Panc1 (cell line): ENCODE measurements around the gene KCTD15.

Experiments
- POLR2AphosphoS5 ChIP-seq: IDR thresholded peaks from 2 replicates; pipeline ENCODE4 v1.6.1; 2012; ENCODE audit warnings: mild to moderate bottlenecking, low read depth, low read length, moderate library complexity
- SIN3A ChIP-seq: IDR thresholded peaks from 2 replicates; pipeline ENCODE4 v1.6.1; 2012; ENCODE audit warnings: low read depth, mild to moderate bottlenecking, low read length, moderate library complexity, borderline replicate concordance; ENCODE audit not compliant: insufficient read depth
- TF ChIP-seq, protein P1 (sequence below): fragments of 450-650 bp; IDR thresholded peaks from 2 replicates; pipeline ENCODE4 v1.5.1; 2017; ENCODE audit warnings: mild to moderate bottlenecking

DNA sequence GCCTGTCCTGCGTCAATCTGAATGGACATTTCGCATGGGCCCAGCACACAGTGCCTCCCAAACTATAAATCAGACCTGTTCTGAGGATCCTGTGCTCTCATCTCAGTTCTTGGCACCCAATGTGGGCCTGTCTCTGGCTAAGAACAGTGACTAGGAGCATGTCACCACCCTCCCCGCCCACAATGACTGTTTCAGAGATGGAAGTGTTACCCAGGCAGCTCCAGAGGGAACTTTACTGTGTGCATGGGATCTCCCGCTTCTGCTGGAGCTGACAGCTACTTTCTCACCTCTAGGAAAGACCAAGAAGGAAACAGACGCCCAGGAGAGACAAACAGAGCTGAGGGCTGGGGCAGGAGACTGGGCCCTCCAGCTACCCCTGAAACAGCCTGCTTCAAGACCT lies 45.0 kb downstream of the KCTD15 start:
- TF ChIP-seq, protein P1, sequence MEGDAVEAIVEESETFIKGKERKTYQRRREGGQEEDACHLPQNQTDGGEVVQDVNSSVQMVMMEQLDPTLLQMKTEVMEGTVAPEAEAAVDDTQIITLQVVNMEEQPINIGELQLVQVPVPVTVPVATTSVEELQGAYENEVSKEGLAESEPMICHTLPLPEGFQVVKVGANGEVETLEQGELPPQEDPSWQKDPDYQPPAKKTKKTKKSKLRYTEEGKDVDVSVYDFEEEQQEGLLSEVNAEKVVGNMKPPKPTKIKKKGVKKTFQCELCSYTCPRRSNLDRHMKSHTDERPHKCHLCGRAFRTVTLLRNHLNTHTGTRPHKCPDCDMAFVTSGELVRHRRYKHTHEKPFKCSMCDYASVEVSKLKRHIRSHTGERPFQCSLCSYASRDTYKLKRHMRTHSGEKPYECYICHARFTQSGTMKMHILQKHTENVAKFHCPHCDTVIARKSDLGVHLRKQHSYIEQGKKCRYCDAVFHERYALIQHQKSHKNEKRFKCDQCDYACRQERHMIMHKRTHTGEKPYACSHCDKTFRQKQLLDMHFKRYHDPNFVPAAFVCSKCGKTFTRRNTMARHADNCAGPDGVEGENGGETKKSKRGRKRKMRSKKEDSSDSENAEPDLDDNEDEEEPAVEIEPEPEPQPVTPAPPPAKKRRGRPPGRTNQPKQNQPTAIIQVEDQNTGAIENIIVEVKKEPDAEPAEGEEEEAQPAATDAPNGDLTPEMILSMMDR, result no peak
- TF ChIP-seq POLR2AphosphoS5 (no peak), SIN3A (no peak)
